ENCODE results near the gene EBPL.
"Not testable (repeated sequence)": the region's sequence is repeated elsewhere in the genome, so short reads cannot be mapped to it uniquely, and the experiment has no call there.

Gene EBPL

DNA sequence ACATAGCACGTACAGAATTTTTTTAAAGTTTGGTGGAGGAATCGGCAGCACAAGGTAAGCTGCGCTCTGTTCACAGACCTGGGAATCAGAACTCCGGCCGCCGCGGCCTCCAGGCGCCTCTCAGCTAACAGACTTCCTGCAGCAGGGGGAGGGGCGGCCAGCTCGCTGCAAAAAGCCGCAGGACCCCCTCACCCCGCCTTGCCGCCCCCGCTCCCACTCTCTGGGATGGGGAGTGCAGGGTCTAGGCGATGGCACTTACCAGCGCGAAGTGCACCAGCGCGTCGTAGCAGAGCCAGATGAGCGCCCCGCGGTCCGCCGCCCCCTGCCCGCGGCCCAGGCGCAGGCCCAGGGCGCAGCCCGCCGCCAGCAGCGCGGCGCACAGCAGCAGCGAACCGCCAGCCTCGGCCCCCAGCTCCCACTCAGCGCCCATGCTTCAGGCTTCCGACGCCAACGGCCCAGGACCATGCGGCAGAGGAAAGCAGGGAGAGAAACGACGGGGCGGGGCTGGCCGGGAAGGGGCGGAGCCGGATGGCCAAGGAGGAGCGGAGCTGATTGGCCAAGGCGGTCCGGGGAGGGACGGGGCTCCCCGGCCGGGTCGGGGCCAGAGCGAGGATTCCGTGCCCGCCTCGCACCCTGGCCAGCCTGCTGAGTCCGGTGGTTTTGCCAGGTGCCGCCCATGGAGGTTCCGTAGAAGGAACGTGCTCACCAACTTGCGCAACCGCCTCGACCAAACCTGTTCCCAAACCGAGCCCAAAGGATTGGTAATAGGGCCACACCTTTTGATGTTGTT is at the start of gene EBPL:
EBPL (minus strand) TSS at position 492 of the 790 bp plus-strand sequence; CDS start at position 430, 62 bp downstream.
- peak within 1 kb of the TSS; percentile 64 for H3K9ac ChIP-seq (ENCODE audit: low read length)
- H3K27me3 ChIP-seq (ENCODE audit: control insufficient read depth, insufficient read depth, low read length) = no peaks in the 10 kb centered on the region
- H3K27ac ChIP-seq (ENCODE audit: low read depth, low read length) = peak within 1 kb of the TSS; percentile 88
- peaks cover 2% of the 10 kb centered on the region for H3K36me3 ChIP-seq (ENCODE audit: control insufficient read depth, insufficient read depth, low read length)
- peak within 1 kb of the TSS; percentile 87 for H3K4me3 ChIP-seq (ENCODE audit: low read length)
- H3K4me1 ChIP-seq (ENCODE audit: control insufficient read depth, insufficient read depth, low read length) = no peaks in the 10 kb centered on the region

DNA sequence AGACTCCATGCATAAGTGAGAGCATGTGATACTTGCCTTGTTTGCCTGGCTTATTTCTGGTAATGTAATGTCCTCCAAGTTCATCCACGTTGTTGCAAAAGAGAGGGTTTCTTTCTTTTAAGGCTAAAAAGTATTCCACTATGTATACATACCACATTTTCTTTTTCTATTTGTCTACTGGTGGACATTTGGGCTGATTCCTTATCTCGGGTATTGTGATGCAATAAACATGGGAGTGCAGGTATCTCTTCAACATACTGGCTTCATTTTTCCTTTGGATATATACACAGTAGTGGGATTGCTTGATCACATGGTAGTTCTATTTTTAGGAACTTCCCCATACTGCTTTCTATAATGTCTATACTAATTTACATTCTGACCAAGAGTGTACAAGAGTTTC is 49.6 kb upstream of the EBPL start:
- no peaks in the 10 kb centered on the region for H3K27me3 ChIP-seq (ENCODE audit: control insufficient read depth, insufficient read depth, low read length)
- H3K4me3 ChIP-seq (ENCODE audit: low read length) = no peak overlapping the region
- H3K36me3 ChIP-seq (ENCODE audit: control insufficient read depth, insufficient read depth, low read length) = no peaks in the 10 kb centered on the region
- H3K9ac ChIP-seq (ENCODE audit: low read length) = no peak overlapping the region
- H3K27ac ChIP-seq (ENCODE audit: low read depth, low read length) = no peak overlapping the region
- H3K4me1 ChIP-seq (ENCODE audit: control insufficient read depth, insufficient read depth, low read length) = no peaks in the 10 kb centered on the region

DNA sequence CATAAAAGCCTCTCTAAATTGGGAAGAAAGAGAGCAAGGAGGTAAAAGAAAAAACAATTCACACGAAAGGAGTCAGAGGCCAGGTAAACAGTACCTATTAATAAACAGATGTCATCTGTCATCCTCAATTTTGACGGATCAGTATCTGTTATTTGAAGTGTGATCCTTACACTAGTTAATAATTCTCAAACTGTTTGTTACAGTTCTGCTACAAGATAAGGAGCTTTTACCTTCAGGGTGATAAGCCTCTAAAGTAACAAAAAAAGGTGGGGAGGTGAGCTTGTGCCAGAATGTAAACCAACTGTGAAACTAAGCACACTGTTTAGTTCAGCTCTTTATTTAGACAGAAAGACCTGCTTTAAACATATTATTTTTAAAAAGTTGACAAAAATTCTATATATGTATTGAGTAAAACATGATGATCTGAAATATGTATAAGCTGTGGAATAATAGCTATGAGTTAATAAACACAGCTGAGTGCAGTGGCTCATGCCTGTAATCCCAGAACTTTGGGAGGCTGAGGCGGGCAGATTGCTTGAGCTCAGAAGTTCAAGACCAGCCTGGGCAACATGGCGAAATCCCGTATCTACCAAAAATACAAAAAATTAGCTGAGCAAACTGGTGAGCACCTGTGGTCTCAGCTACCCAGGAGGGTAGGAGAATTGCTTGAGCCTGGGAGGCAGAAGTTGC is 48.4 kb upstream of the EBPL start:
- H3K27ac ChIP-seq (ENCODE audit: low read depth, low read length) = no peak overlapping the region
- no peak overlapping the region for H3K9ac ChIP-seq (ENCODE audit: low read length)
- H3K4me3 ChIP-seq (ENCODE audit: low read length) = no peak overlapping the region
- no peaks in the 10 kb centered on the region for H3K36me3 ChIP-seq (ENCODE audit: control insufficient read depth, insufficient read depth, low read length)
- no peaks in the 10 kb centered on the region for H3K4me1 ChIP-seq (ENCODE audit: control insufficient read depth, insufficient read depth, low read length)
- no peaks in the 10 kb centered on the region for H3K27me3 ChIP-seq (ENCODE audit: control insufficient read depth, insufficient read depth, low read length)

DNA sequence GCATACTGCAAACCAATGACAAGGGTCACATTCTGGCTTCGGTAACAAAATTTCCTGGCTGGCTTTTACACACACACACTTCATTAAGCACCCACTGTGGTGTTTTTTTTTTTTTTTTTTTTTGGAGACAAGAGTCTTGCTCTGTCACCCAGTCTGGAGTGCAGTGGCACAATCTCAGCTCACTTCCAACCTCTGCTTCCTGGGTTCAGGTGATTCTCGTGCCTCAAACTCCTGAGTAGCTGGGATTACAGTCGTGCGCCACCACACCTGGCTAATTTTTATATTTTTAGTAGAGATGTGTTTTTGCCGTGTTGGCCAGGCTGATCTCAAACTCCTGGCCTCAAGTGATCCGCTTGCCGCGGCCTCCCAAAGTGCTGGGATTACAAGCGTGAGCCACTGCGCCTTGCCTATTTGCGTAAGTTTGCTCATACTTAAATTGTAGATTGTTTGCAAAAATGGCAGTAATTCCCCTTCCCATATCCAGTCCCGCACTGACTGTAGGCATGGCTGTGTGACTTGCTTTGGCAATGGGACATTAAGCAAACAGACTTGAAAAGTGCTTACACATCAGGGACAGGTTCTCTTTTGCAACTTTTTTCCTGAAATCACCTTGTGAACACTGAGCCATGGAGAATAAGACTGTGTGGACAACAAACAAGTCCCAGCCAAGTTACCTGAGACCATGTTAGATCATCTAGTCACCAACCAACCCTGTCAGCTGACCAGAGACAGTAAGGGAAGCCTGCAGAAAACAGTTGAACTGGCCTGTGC is 42.1 kb upstream of the EBPL start:
- Histone ChIP-seq H3K9ac (ENCODE audit: low read length) (no peak overlapping the region), H3K27me3 (ENCODE audit: control insufficient read depth, insufficient read depth, low read length) (no peaks in the 10 kb centered on the region), H3K27ac (ENCODE audit: low read depth, low read length) (no peak overlapping the region), H3K4me1 (ENCODE audit: control insufficient read depth, insufficient read depth, low read length) (no peaks in the 10 kb centered on the region), H3K36me3 (ENCODE audit: control insufficient read depth, insufficient read depth, low read length) (no peaks in the 10 kb centered on the region), H3K4me3 (ENCODE audit: low read length) (no peak overlapping the region)

DNA sequence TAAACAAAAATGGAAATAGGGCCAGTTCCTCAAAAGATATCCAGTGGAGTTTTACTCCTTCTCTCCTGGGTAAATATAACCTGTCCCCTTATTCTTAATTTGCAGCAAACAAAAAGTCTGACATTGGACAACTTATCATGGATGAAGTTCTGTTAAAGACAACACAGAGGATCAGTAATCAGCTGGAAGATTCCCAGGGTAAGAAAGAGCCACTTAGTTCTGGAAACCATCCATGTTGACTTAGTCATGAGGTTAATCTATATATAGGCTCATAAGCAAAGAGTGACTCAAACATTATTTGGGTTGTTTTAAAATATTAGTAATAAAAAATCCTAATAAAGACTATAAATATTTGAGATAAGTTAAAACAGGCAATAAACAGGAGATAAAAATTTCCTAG is 40.5 kb upstream of the EBPL start:
- H3K4me1 ChIP-seq (ENCODE audit: control insufficient read depth, insufficient read depth, low read length) = no peaks in the 10 kb centered on the region
- H3K27ac ChIP-seq (ENCODE audit: low read depth, low read length) = no peak overlapping the region
- no peaks in the 10 kb centered on the region for H3K36me3 ChIP-seq (ENCODE audit: control insufficient read depth, insufficient read depth, low read length)

DNA sequence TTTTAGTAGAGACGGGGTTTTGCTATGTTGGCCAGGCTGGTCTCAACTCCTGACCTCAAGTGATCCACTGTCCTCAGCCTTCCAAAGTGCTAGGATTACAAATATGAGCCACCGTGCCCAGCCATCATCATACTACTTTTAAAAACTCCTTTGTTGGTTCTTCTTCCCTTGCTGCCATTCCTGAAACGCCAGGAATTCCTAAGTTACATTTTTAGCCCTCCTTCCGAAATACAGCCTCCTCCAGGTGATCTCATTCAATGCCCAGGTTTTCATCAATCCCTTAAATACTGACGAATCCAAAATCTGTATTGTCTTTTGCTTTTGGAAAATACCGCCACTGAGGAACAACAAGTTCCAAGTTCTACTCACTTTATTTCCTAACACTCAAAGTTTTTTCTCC is 25.3 kb upstream of the EBPL start:
- H3K27me3 ChIP-seq (ENCODE audit: control insufficient read depth, insufficient read depth, low read length) = no peaks in the 10 kb centered on the region
- peaks cover 19% of the 10 kb centered on the region for H3K36me3 ChIP-seq (ENCODE audit: control insufficient read depth, insufficient read depth, low read length)
- H3K4me1 ChIP-seq (ENCODE audit: control insufficient read depth, insufficient read depth, low read length) = no peaks in the 10 kb centered on the region
- H3K27ac ChIP-seq (ENCODE audit: low read depth, low read length) = no peak overlapping the region
- no peak overlapping the region for H3K9ac ChIP-seq (ENCODE audit: low read length)
- H3K4me3 ChIP-seq (ENCODE audit: low read length) = no peak overlapping the region

More for the DNA sequence above, 40.5 kb upstream of the EBPL start:
- Histone ChIP-seq H3K27me3 (ENCODE audit: control insufficient read depth, insufficient read depth, low read length) (no peaks in the 10 kb centered on the region), H3K4me3 (ENCODE audit: low read length) (no peak overlapping the region), H3K9ac (ENCODE audit: low read length) (no peak overlapping the region)

DNA sequence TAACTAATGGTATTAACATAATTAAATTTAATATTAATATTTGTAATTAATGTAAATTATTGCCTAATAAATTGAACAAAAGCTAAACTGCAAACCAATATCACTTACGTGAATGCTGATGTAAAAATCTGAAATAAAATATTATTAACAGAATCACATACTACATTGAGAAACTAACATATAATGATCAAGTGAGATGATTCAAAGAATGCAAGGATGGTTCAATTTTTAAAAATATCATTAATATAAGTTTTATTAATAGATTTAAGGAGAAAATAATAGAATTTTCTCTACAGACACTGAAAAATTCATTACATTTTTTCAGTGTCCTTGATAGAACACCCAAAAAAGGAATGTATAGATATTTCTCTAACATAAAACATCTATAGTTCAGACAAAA is 23.5 kb upstream of the EBPL start:
- Histone ChIP-seq H3K4me1 (ENCODE audit: control insufficient read depth, insufficient read depth, low read length) (no peaks in the 10 kb centered on the region), H3K36me3 (ENCODE audit: control insufficient read depth, insufficient read depth, low read length) (peaks cover 16% of the 10 kb centered on the region), H3K27ac (ENCODE audit: low read depth, low read length) (no peak overlapping the region), H3K9ac (ENCODE audit: low read length) (no peak overlapping the region), H3K4me3 (ENCODE audit: low read length) (no peak overlapping the region), H3K27me3 (ENCODE audit: control insufficient read depth, insufficient read depth, low read length) (no peaks in the 10 kb centered on the region)

DNA sequence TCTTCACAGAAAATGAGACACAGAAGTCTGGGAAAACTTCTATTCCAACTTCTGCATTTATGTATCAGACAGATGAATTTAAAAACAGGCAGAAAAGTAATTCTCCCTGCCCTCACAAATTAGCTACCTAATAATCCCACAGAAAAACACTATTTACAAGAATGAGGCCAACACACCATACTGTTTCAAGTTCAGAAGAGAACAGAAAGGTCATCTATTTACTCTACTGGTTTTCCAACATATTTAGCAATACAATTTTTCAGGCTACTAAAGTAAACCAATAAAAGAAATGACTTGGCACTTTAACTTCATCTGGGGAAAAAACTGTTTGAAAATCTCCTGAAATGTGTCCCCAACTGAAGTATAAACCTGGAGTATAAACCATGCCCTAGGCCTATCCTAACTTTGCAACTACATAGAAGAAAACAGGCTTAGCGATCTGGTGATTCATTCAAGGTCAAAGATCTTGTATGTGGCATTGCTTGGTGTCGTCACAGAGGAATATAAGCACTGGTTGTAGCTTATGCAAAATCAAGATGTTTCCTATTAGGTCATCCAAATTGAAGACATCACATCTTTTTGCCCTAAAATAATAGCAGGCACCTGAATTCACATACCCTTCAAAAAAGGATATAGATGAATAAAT is 20.1 kb upstream of the EBPL start:
- no peak overlapping the region for H3K27ac ChIP-seq (ENCODE audit: low read depth, low read length)
- no peak overlapping the region for H3K4me3 ChIP-seq (ENCODE audit: low read length)
- H3K9ac ChIP-seq (ENCODE audit: low read length) = no peak overlapping the region
- H3K27me3 ChIP-seq (ENCODE audit: control insufficient read depth, insufficient read depth, low read length) = no peaks in the 10 kb centered on the region
- H3K36me3 ChIP-seq (ENCODE audit: control insufficient read depth, insufficient read depth, low read length) = peaks cover 5% of the 10 kb centered on the region
- no peaks in the 10 kb centered on the region for H3K4me1 ChIP-seq (ENCODE audit: control insufficient read depth, insufficient read depth, low read length)

DNA sequence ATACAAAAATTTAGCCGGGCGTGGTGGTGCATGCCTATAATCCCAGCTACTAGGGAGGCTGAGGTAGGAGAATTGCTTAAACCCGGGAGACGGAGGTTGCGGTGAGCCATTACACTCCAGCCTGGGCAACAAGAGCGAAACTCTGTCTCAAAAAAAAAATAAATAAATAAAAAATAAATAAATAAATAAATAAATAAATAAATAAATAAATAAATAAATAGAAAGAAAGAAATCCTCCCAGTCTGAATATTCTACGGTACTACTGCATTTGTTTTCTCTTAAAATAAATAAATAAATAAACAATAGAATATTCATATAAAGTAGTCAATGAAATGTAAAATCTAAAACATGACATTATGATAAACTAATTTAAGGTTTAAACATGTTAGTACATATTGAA is 13.0 kb upstream of the EBPL start:
- H3K27ac ChIP-seq (ENCODE audit: low read depth, low read length); H3K4me3 ChIP-seq (ENCODE audit: low read length); H3K9ac ChIP-seq (ENCODE audit: low read length); H3K27me3 ChIP-seq (ENCODE audit: control insufficient read depth, insufficient read depth, low read length); H3K36me3 ChIP-seq (ENCODE audit: control insufficient read depth, insufficient read depth, low read length); H3K4me1 ChIP-seq (ENCODE audit: control insufficient read depth, insufficient read depth, low read length): not testable (repeated sequence)

DNA sequence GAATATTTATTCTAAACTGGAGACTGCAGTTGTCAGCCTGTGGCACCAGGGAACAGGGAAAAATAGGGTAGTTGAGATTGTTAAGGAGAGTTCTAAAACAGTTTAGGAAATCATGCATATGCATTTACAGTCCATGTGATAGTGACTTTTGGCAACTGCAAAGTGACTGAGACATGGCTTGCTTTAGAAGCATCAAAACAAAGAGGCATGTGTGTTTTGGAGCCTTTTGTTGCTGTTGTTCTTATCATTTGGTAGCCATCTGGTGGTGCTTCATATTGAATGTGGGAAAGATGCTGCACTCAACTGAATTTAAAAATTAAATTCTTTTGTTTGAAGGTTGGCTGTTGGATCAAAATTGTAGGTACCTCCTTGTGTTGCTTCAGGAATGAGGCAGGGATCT is 10.2 kb upstream of the EBPL start:
- no peak overlapping the region for H3K27ac ChIP-seq (ENCODE audit: low read depth, low read length)
- no peaks in the 10 kb centered on the region for H3K4me1 ChIP-seq (ENCODE audit: control insufficient read depth, insufficient read depth, low read length)
- no peak overlapping the region for H3K4me3 ChIP-seq (ENCODE audit: low read length)
- no peak overlapping the region for H3K9ac ChIP-seq (ENCODE audit: low read length)
- H3K36me3 ChIP-seq (ENCODE audit: control insufficient read depth, insufficient read depth, low read length) = no peaks in the 10 kb centered on the region
- no peaks in the 10 kb centered on the region for H3K27me3 ChIP-seq (ENCODE audit: control insufficient read depth, insufficient read depth, low read length)

DNA sequence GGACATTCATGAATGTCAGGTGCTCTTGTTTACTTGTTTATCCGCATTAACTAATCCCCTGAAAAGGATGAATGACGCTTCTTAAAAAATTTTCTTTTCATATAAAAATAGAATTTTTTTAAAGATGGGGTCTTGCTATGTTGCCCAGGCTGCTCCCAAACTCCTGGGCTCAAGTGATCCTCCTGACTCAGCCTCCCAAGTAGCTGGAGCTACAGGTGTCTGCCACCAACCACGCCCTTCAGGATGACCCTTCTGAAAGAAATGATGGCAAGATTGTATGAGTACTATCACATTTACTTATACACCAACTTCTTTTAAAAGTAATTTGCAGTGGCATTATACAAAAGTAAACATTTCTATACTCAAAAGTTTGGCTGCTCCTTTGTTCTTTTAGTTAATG is 6.2 kb upstream of the EBPL start:
- H3K9ac ChIP-seq (ENCODE audit: low read length) = no peak overlapping the region
- no peak overlapping the region for H3K4me3 ChIP-seq (ENCODE audit: low read length)
- no peak overlapping the region for H3K27ac ChIP-seq (ENCODE audit: low read depth, low read length)
- H3K4me1 ChIP-seq (ENCODE audit: control insufficient read depth, insufficient read depth, low read length) = no peaks in the 10 kb centered on the region
- H3K36me3 ChIP-seq (ENCODE audit: control insufficient read depth, insufficient read depth, low read length) = no peaks in the 10 kb centered on the region
- no peaks in the 10 kb centered on the region for H3K27me3 ChIP-seq (ENCODE audit: control insufficient read depth, insufficient read depth, low read length)

DNA sequence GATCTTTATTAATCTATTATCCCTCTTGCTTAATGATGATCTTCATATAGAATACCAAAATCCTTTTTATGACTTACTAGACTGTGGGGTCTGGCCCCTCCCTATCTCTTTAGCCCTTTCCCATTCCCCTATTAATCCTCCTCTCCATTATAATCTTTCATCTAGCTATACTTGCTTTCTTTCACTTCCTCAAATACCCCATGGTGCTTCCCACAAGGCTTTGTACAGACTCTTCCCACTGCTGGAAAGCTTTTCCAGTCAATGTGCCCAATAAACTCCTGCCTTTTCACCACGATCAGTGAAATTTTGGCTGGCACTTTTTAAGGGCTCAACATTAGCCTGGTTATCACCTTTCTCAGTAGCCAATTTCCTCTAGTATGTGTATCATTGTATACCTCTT is 3.2 kb upstream of the EBPL start:
- Histone ChIP-seq H3K4me1 (ENCODE audit: control insufficient read depth, insufficient read depth, low read length) (no peaks in the 10 kb centered on the region), H3K27ac (ENCODE audit: low read depth, low read length) (no peak overlapping the region), H3K9ac (ENCODE audit: low read length) (no peak overlapping the region), H3K27me3 (ENCODE audit: control insufficient read depth, insufficient read depth, low read length) (no peaks in the 10 kb centered on the region), H3K4me3 (ENCODE audit: low read length) (no peak overlapping the region), H3K36me3 (ENCODE audit: control insufficient read depth, insufficient read depth, low read length) (no peaks in the 10 kb centered on the region)

Measured in rectal smooth muscle tissue (tissue), 1 donor.